Measurements from ENCODE around the gene UBE3B.

Gene UBE3B

GRCh38 chr12:109482491-109482890 is 5.1 kb downstream of the UBE3B start:
- no peak overlapping the region for H3K4me3 ChIP-seq (replicated peaks; ENCODE audit: low read depth, low read length)
- DNase-seq (ENCODE audit: low read depth) = no peak
- TF ChIP-seq, protein P1, sequence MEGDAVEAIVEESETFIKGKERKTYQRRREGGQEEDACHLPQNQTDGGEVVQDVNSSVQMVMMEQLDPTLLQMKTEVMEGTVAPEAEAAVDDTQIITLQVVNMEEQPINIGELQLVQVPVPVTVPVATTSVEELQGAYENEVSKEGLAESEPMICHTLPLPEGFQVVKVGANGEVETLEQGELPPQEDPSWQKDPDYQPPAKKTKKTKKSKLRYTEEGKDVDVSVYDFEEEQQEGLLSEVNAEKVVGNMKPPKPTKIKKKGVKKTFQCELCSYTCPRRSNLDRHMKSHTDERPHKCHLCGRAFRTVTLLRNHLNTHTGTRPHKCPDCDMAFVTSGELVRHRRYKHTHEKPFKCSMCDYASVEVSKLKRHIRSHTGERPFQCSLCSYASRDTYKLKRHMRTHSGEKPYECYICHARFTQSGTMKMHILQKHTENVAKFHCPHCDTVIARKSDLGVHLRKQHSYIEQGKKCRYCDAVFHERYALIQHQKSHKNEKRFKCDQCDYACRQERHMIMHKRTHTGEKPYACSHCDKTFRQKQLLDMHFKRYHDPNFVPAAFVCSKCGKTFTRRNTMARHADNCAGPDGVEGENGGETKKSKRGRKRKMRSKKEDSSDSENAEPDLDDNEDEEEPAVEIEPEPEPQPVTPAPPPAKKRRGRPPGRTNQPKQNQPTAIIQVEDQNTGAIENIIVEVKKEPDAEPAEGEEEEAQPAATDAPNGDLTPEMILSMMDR (IDR thresholded peaks at IDR 0.05; ENCODE audit: low read length, missing control alignments) = no peak

DNA sequence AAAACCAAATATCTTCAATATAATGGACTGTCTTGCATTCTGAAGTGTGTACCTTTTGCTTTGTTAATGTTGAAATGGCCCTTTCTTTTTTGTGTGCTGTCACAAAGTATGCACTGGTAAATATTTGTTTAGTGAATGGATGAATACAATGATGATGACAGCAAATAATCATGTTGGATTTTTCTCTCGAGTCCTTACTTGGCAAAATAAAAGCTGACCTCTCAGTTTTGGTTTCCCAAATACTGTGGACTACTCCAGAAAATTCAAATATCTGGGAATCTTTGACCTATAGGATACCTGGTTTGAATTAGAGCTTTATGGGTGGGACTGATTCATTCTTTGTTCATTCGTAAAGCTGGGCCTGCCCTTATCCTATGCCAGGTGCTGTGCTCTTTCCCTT is 5.5 kb downstream of the UBE3B start:
- TF ChIP-seq, protein P1 (IDR thresholded peaks at IDR 0.05; ENCODE audit: low read length, missing control alignments) = no peak
- H3K4me3 ChIP-seq (replicated peaks; ENCODE audit: low read depth, low read length) = no peak overlapping the region
- DNase-seq (ENCODE audit: low read depth) = no peak

- TF ChIP-seq, protein P1 (IDR thresholded peaks at IDR 0.05; ENCODE audit: low read length, missing control alignments) = no peak
- H3K4me3 ChIP-seq (replicated peaks; ENCODE audit: low read depth, low read length) = no peak overlapping the region
- DNase-seq (ENCODE audit: low read depth) = no peak
These were observed 5.9 kb downstream of the UBE3B start for GRCh38 chr12:109483346-109483745.

DNA sequence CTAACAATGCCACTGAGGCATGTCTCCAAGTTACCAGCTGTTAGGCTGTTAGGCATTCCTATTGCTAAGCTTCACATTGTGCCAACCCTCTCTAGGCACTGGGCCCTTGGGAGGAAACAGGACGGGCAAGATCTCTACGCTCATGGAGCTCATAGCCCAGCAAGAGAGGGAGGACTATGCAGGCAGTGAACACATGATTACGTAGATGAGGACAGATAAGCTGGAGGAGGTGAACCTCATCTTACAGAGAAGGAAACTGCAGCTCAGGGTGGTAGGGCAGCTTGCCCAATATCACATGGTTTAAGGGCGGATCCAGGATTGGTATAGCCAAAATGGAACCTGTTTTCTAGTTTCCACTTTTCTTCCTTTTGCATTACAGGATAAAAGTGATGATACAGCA is 7.8 kb downstream of the UBE3B start:
- no peak overlapping the region for H3K4me3 ChIP-seq (replicated peaks; ENCODE audit: low read depth, low read length)
- no peak for DNase-seq (ENCODE audit: low read depth)
- TF ChIP-seq, protein P1 (IDR thresholded peaks at IDR 0.05; ENCODE audit: low read length, missing control alignments) = no peak

GRCh38 chr12:109487181-109488050 is 10.0 kb downstream of the UBE3B start:
- TF ChIP-seq, protein P1 (IDR thresholded peaks at IDR 0.05; ENCODE audit: low read length, missing control alignments) = no peak
- no peak for DNase-seq (ENCODE audit: low read depth)
- no peak overlapping the region for H3K4me3 ChIP-seq (replicated peaks; ENCODE audit: low read depth, low read length)

DNA sequence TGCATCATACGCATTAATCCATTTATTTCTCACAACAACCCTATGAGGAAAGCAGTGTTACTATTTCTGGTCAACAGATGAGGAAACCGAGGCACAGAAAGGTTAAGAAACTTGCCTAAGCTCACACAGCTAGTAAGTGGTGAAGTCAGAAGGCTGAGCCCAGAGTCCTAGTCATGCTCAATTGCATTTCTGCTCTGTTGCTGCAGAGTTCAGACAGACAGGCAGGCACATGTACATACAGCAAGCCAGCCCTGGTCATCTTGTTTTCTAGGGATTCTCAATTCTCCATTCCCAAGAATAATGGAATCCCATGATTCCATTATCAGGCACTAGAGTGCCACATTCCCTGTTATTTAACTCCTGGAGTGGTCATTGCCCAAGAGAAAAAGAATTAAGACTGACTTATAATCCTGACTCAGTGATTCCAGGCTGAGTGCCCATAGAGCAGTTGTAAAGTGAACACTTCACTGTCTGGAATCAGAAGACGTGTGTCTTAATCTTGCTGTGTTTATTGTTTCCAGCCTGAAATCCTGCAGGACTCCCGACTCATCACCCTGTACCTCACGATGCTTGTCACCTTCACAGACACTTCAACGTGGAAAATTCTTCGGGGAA is 10.7 kb downstream of the UBE3B start:
- H3K4me3 ChIP-seq (replicated peaks; ENCODE audit: low read depth, low read length) = no peak overlapping the region
- TF ChIP-seq, protein P1 (IDR thresholded peaks at IDR 0.05; ENCODE audit: low read length, missing control alignments) = no peak
- no peak for DNase-seq (ENCODE audit: low read depth)
